Amniotic stem cell (primary cell): ENCODE data around the gene SLC25A41.
A peak's percentile ranks its signal among the peaks of the same experiment; 100 is the strongest.
"Not testable (repeated sequence)": the region's sequence is repeated elsewhere in the genome, so short reads cannot be mapped to it uniquely, and the experiment has no call there.

ENCODE experiments used
- DNase-seq: peaks from one replicate; lab custom pipeline; 2025; lab: John Stamatoyannopoulos, UW

Gene SLC25A41

GRCh38 chr19:6428692-6429418 lies 4.7 kb downstream of the SLC25A41 start:
- not testable (repeated sequence) for DNase-seq

GRCh38 chr19:6427131-6427530 lies 6.4 kb downstream of the SLC25A41 start:
- no peak for DNase-seq

GRCh38 chr19:6425732-6426620 lies 7.6 kb downstream of the SLC25A41 start:
- DNase-seq: no peak

- peak; percentile 100 for DNase-seq
Measured at GRCh38 chr19:6424939-6425731, 8.4 kb downstream of the SLC25A41 start.

GRCh38 chr19:6424195-6424938 lies 9.2 kb downstream of the SLC25A41 start, which contains the start of gene KHSRP:
Gene KHSRP (minus strand): TSS chr19:6424811. CDS start chr19:6424701, 110 bp downstream.
- DNase-seq: no peak

GRCh38 chr19:6423499-6424194 lies 9.9 kb downstream of the SLC25A41 start:
- DNase-seq: no peak

GRCh38 chr19:6421075-6422014 lies 12.2 kb downstream of the SLC25A41 start:
- no peak for DNase-seq

- DNase-seq: no peak
Measured at GRCh38 chr19:6418562-6418932, 15.0 kb downstream of the SLC25A41 start.

GRCh38 chr19:6417713-6418561 lies 15.6 kb downstream of the SLC25A41 start:
- DNase-seq: no peak

GRCh38 chr19:6416658-6417405 lies 16.7 kb downstream of the SLC25A41 start:
- no peak for DNase-seq

GRCh38 chr19:6415591-6416190 lies 17.9 kb downstream of the SLC25A41 start:
- DNase-seq: no peak

- DNase-seq: no peak
Measured at GRCh38 chr19:6414793-6415590, 18.6 kb downstream of the SLC25A41 start.

- DNase-seq: no peak
Measured at GRCh38 chr19:6413721-6414643, 19.6 kb downstream of the SLC25A41 start.

GRCh38 chr19:6413291-6413690 lies 20.3 kb downstream of the SLC25A41 start:
- DNase-seq: no peak

GRCh38 chr19:6412447-6413091 lies 21.0 kb downstream of the SLC25A41 start:
- DNase-seq: no peak
